Aorta (tissue), 5 donors: ENCODE data around the gene KIF1A. TPM values are rescaled to one million over a fixed set of nuclear protein-coding genes. Genes with fewer than 3 reads are reported as not detected.

ENCODE experiments used
- ATAC-seq: fragments of 200-7000 bp; cut with Tn5 transposase; one replicate; pipeline ENCODE4 v1.9.1; 2022; ENCODE audit warnings: moderate library complexity; ENCODE audit not compliant: low FRiP score
- DNase-seq, 2 donors: peaks; one replicate each; pipeline ENCODE4 v3.0.0-alpha.2; 2020
- H3K27ac ChIP-seq, 2 donors: one replicate each; pipeline ENCODE4 v1.5.1; 2013; ENCODE audit warnings: low read length in 2 of 2, mild to moderate bottlenecking in 2 of 2, moderate library complexity in 2 of 2, control low read depth in 1 of 2, inconsistent platforms in 1 of 2, low read depth in 1 of 2
- H3K27me3 ChIP-seq, 2 donors: one replicate each; pipeline ENCODE4 v1.6.1; 2013; ENCODE audit warnings: control low read depth in 1 of 2, low read length in 1 of 2, mild to moderate bottlenecking in 1 of 2, moderate library complexity in 1 of 2; ENCODE audit not compliant: insufficient read depth in 2 of 2, control insufficient read depth in 1 of 2
- H3K36me3 ChIP-seq, 2 donors: one replicate each; pipeline ENCODE4 v1.6.1; 2013; ENCODE audit warnings: control low read depth in 1 of 2, low read length in 1 of 2, mild to moderate bottlenecking in 1 of 2; ENCODE audit not compliant: insufficient read depth in 2 of 2, control insufficient read depth in 1 of 2
- H3K4me1 ChIP-seq, 2 donors: one replicate each; pipeline ENCODE4 v1.6.1; 2013; ENCODE audit warnings: low read length in 2 of 2, control low read depth in 1 of 2, mild to moderate bottlenecking in 1 of 2, moderate library complexity in 1 of 2; ENCODE audit not compliant: insufficient read depth in 2 of 2, control insufficient read depth in 1 of 2
- H3K4me3 ChIP-seq, 2 donors: one replicate each; pipeline ENCODE4 v1.5.1; 2013; ENCODE audit warnings: low read length in 2 of 2, control low read depth in 1 of 2, mild to moderate bottlenecking in 1 of 2
- H3K9me3 ChIP-seq: one replicate; pipeline ENCODE4 v1.6.1; 2013; ENCODE audit warnings: mild to moderate bottlenecking, low read length; ENCODE audit not compliant: control insufficient read depth
- WGBS, 2 donors: extraction: QIAGEN DNeasy Blood & Tissue Kit; methylation state at CpG; one replicate each; pipeline ENCODE4 v1.1.7; 2013; 5-methylcytosine and 5-hydroxymethylcytosine counted together
- intact Hi-C, 2 donors: fragments of 100-400 bp; cut with DNase I; formaldehyde crosslinking; loops; one replicate each; pipeline versions ENCODE4 v1.14.2 to v1.15.0; 2022
- polyA plus RNA-seq, 2 donors: library from polyadenylated mRNA; stranded (reverse); fragments of 200-250 nt; gene quantifications; one replicate each; pipeline ENCODE4 v1.2.3, GENCODE V29; 2013
- total RNA-seq, 2 donors: library from RNA; stranded (reverse); fragmentation: NEBNext Ultra II Directional; extraction: Animal tissue kit (Norgen Biotek cat#: 25700); gene quantifications; one replicate each; pipeline ENCODE4 v1.2.1, GENCODE V29; 2021
- donor health status: healthy with polysubstance abuse.
- donor health status: Bipolar disorder and iron deficiency.
- donor health status: DM: no; HTN: no; CAD: no.
- donor health status: DM: no; HTN: no; CAD: no.
- donor health status: DM: yes; HTN: yes; CAD: no.

KIF1A gene
- total and polyA plus RNA-seq, 4 donors: 0.25 to 0.78 (median 0.72) TPM; not detected in 1

DNA sequence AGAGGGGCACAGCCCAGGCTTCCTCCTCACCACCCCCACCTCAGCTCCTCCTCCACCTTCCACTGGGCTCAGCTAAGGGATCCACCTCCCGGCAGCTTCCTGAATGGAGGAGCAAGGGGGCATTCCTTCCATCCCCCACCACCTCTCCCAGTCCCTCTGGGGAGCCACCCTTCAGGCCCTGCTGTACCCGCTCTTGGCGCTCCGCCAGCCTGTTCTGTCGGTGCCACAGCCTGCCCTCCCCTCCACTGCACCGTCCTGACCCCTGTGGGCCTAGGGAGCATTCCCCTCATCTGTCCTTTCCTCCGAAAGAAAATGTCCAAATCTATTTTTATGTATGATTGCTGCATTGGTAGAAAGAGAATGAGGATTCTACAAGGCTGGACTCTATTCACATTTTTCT lies 59.9 kb downstream of the KIF1A start:
- Histone ChIP-seq H3K27ac (no peak overlapping the region), H3K27me3 (no peaks in the 10 kb centered on the region), H3K36me3 (no peaks in the 10 kb centered on the region), H3K4me1 (no peaks in the 10 kb centered on the region), H3K4me3 (no peak overlapping the region), H3K9me3 (no peaks in the 10 kb centered on the region)
- WGBS, 2 donors: 57 to 67% methylated on average over 7 of the region's 7 CpGs
- intact Hi-C loops: no loop called here
- DNase-seq (no peak), ATAC-seq (no peak)

GRCh38 chr2:240759459-240759858 lies 60.6 kb downstream of the KIF1A start:
- no peak overlapping the region for H3K27ac ChIP-seq
- H3K9me3 ChIP-seq: no peaks in the 10 kb centered on the region
- no peaks in the 10 kb centered on the region for H3K27me3 ChIP-seq
- H3K36me3 ChIP-seq: no peaks in the 10 kb centered on the region
- H3K4me3 ChIP-seq: no peak overlapping the region
- intact Hi-C loops: no loop called here
- 94 to 96% methylated on average over 5 of the region's 5 CpGs for WGBS, 2 donors
- H3K4me1 ChIP-seq: no peaks in the 10 kb centered on the region
- ATAC-seq (no peak), DNase-seq (no peak)

GRCh38 chr2:240757086-240757614 lies 62.9 kb downstream of the KIF1A start:
- H3K4me1 ChIP-seq: no peaks in the 10 kb centered on the region
- 75 to 80% methylated on average over 24 to 31 of the region's 31 CpGs for WGBS, 2 donors
- no peak overlapping the region for H3K4me3 ChIP-seq
- no peak for DNase-seq
- H3K9me3 ChIP-seq: no peaks in the 10 kb centered on the region
- H3K27me3 ChIP-seq: no peaks in the 10 kb centered on the region
- ATAC-seq: no peak
- H3K27ac ChIP-seq: no peak overlapping the region
- no peaks in the 10 kb centered on the region for H3K36me3 ChIP-seq
- intact Hi-C loops: no loop called here

DNA sequence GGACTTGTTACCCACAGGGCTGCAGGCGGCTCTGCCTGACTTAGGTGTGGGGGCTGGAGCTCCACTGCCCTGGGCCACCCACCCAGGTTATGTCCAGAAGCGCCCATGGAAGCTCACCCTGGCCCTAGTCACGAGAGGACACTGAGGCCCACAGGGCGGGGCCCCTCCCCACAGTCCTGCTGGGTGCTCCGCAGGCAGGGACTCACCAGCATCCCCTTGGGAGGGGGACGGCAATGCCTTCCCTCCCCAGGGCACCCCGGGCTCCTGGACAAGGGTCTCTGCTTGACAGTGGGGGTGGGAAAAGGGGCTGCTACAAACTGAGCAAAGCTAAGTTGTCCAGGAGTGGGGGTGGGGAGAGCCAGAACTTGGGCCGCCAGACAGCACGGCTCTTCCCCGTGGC lies 67.8 kb downstream of the KIF1A start:
- Histone ChIP-seq H3K4me1 (no peaks in the 10 kb centered on the region), H3K36me3 (no peaks in the 10 kb centered on the region), H3K27me3 (no peaks in the 10 kb centered on the region), H3K9me3 (no peaks in the 10 kb centered on the region), H3K4me3 (no peak overlapping the region), H3K27ac (no peak overlapping the region)
- intact Hi-C loops: no loop called here
- no peak for ATAC-seq
- DNase-seq: no peak
- 78 to 86% methylated on average over 10 of the region's 10 CpGs for WGBS, 2 donors

GRCh38 chr2:240750409-240750808 lies 69.6 kb downstream of the KIF1A start:
- intact Hi-C loops: no loop called here
- WGBS, 2 donors: 93 to 94% methylated on average over 22 of the region's 22 CpGs
- Histone ChIP-seq H3K9me3 (no peaks in the 10 kb centered on the region), H3K4me1 (no peaks in the 10 kb centered on the region), H3K27ac (no peak overlapping the region), H3K36me3 (no peaks in the 10 kb centered on the region), H3K27me3 (no peaks in the 10 kb centered on the region), H3K4me3 (no peak overlapping the region)
- DNase-seq (no peak), ATAC-seq (no peak)

GRCh38 chr2:240749516-240749915 lies 70.5 kb downstream of the KIF1A start:
- DNase-seq: no peak
- 68 to 76% methylated on average over 7 of the region's 7 CpGs for WGBS, 2 donors
- Histone ChIP-seq H3K9me3 (no peaks in the 10 kb centered on the region), H3K36me3 (no peaks in the 10 kb centered on the region), H3K4me3 (no peak overlapping the region), H3K4me1 (no peaks in the 10 kb centered on the region), H3K27ac (no peak overlapping the region), H3K27me3 (no peaks in the 10 kb centered on the region)
- ATAC-seq: no peak
- intact Hi-C loops: no loop called here

DNA sequence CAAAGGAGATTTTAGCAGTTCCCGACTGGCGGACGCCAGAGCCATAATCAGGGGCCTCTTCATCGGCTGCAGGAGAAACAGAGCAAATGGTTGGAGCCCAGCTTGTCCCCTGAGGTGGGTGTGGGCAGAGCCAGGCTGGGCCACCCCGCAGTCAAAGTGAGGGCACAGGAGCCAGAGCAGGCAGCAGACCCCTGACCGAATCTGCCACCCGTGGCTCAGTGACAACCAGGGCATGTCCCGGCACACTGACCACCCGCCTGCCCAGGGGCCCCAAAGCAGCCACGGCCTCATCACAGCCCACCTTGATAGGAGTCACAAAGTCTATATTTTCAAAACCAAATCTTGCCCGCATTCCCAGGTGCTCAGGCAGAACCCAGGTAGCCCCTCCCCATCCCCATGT lies 72.8 kb downstream of the KIF1A start:
- WGBS, 2 donors: 91 to 93% methylated on average over 10 to 11 of the region's 11 CpGs

GRCh38 chr2:240746671-240747070 lies 73.3 kb downstream of the KIF1A start:
- 96% methylated on average over 15 to 16 of the region's 16 CpGs for WGBS, 2 donors
- intact Hi-C loops: no loop called here
- no peaks in the 10 kb centered on the region for H3K9me3 ChIP-seq

More for the DNA sequence above, 72.8 kb downstream of the KIF1A start:
- no peaks in the 10 kb centered on the region for H3K9me3 ChIP-seq
- no peaks in the 10 kb centered on the region for H3K36me3 ChIP-seq
- H3K27ac ChIP-seq: no peak overlapping the region
- no peaks in the 10 kb centered on the region for H3K4me1 ChIP-seq
- no peaks in the 10 kb centered on the region for H3K27me3 ChIP-seq
- no peak overlapping the region for H3K4me3 ChIP-seq
- ATAC-seq (no peak), DNase-seq (no peak)
- intact Hi-C loops: no loop called here

DNA sequence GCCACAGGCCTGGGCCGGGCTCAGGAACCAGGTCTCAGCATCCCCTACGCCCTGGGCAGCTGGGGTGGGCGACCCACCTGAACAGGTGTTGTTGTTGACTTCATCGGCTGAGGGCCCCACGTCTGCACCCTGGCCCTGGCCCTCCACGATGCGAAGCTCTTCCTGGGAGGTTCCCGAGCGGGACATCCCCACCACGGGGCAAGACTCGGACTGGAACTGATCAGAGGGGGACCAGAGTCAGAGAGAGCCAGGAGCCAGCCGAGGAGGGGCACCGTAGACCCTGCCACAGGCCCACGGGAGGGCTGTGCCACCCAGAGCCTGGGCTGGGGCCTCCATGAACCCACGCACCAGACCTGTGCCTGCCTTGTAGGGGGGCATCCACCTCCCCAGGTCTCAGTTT lies 74.1 kb downstream of the KIF1A start:
- Histone ChIP-seq H3K9me3 (no peaks in the 10 kb centered on the region), H3K4me1 (no peaks in the 10 kb centered on the region), H3K4me3 (no peak overlapping the region), H3K36me3 (no peaks in the 10 kb centered on the region), H3K27me3 (no peaks in the 10 kb centered on the region), H3K27ac (no peak overlapping the region)
- WGBS, 2 donors: 90 to 91% methylated on average over 14 to 15 of the region's 15 CpGs
- intact Hi-C loops: no loop called here
- no peak for DNase-seq
- no peak for ATAC-seq

More at GRCh38 chr2:240746671-240747070, 73.3 kb downstream of the KIF1A start:
- no peak overlapping the region for H3K27ac ChIP-seq
- no peaks in the 10 kb centered on the region for H3K27me3 ChIP-seq
- no peaks in the 10 kb centered on the region for H3K36me3 ChIP-seq
- H3K4me1 ChIP-seq: no peaks in the 10 kb centered on the region
- H3K4me3 ChIP-seq: no peak overlapping the region
- ATAC-seq (no peak), DNase-seq (no peak)
